Stimulated activated CD8-positive, alpha-beta memory T cell treated with anti-CD3 and anti-CD28 coated beads, Interleukin-15, amount 100 ng/mL, for 1 hour (primary cell): ENCODE measurements around the gene TMPRSS6.

ENCODE experiments used
- DNase-seq: peaks from one replicate; pipeline ENCODE4 v3.0.0-alpha.2; 2020; ENCODE audit warnings: low read depth

Gene TMPRSS6

GRCh38 chr22:37026325-37026724 is 83.2 kb downstream of the TMPRSS6 start:
- no peak for DNase-seq

DNA sequence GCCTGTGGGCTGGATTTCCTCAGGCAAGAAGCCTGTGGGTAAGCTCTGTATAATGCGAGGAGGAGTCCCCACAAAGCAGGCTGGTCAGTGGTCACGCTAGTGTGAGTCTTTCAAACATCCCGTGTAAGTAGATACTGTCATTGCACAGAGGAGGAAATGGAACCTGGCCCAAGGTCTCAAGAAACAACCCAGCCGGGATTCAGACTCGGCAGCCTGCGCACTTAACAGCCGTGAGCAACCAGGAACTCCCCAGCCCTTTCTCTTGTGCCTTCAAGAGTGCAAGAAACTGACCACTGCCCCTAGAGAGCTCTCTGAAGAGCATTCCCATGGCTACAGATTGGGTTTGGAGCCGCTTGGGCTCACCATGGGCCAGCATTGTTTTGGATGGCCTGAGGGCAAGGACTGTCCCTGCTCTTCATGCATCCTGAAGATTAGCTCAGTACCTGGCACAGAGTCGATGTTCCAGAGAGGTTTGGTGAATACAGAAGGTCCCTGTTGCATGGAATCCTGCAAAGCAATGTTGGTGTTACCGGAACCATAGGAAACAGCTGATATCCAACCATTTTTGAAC is 83.9 kb downstream of the TMPRSS6 start:
- no peak for DNase-seq

DNA sequence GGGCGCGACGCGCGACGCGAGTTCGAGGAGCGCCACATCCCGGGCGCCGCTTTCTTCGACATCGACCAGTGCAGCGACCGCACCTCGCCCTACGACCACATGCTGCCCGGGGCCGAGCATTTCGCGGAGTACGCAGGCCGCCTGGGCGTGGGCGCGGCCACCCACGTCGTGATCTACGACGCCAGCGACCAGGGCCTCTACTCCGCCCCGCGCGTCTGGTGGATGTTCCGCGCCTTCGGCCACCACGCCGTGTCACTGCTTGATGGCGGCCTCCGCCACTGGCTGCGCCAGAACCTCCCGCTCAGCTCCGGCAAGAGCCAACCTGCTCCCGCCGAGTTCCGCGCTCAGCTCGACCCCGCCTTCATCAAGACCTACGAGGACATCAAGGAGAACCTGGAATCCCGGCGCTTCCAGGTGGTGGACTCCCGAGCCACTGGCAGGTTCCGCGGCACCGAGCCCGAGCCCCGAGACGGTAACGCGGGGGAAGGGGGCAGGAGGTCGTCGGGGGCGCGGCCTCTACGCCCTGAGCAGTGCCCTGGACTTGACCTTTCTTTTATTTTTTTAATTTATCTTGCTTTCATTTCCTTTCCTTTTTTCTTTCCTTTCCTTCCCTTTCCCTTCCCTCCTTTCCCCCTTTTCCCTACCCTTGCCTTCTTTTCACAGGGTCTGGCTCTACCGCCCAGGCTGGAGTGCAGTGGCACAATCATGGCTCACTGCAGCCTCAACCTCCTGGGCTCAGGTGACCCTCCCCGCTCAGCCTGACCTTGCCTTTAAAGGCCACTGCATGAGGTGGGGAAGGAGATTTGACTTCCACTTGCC is 85.0 kb downstream of the TMPRSS6 start:
- no peak for DNase-seq

DNA sequence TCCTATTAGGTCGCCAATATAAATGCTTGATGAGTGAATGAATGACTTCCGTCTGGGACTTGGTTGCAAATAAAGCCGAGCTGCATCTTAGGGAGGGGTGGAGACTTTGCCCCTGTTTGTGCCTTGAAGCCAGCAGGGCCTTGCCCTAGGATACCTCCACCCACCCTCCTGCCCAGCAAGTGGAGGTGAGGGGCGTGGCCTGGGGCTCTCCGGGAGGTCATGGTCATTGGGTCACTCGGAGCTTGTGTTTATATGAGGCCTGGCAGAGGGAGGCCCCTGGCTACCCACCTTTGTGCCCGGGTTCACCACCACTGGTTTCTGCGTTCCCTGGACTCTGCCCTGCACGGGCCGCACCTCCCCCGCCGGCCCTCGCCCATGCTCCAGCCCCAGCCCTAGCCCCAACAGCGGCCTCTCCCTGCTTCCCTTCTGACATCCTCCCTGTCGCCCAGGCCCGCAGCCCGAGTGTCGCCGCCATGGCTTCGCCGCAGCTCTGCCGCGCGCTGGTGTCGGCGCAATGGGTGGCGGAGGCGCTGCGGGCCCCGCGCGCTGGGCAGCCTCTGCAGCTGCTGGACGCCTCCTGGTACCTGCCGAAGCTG is 85.7 kb downstream of the TMPRSS6 start:
- DNase-seq: no peak

DNA sequence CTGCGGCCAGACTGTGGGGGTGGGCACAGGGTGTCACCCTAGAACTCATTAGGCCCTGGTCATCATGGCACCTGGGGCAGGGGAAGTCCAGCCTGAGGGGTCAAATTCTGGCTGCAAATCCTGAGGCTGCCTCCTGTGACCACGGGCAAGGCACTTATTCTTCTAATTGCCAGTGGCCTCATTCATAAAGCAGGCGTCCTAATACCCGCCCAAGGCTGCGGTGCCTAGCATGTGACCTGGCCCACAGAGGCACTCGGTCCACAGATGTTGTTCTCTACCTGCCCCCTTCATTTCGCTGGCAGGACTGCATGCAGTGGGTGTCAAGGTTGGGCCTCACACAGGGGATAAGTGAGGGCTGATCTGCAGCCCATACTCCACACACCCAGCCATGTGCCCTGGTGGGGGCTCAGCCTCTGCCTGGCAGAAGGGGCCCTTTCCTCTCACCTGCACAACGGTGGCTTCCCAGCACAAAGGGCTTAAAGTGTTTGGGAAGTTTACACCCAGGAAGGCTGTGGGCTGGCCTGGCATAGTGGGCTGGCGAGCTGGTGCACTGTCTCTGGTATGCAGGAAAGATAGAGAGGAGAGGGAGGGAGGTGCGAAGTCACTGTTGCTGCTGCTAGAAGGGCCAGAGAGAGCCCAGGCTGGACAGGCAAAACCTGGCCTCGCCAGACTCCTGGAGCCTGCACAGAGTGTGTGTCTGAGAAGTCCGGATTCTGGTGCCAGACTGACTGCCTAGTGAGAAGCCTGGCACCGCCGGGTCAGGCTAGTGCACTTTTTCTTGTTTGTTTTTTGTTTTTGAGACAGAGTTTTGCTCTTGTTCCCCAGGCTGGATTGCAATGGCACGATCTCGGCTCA is 86.8 kb downstream of the TMPRSS6 start:
- no peak for DNase-seq

DNA sequence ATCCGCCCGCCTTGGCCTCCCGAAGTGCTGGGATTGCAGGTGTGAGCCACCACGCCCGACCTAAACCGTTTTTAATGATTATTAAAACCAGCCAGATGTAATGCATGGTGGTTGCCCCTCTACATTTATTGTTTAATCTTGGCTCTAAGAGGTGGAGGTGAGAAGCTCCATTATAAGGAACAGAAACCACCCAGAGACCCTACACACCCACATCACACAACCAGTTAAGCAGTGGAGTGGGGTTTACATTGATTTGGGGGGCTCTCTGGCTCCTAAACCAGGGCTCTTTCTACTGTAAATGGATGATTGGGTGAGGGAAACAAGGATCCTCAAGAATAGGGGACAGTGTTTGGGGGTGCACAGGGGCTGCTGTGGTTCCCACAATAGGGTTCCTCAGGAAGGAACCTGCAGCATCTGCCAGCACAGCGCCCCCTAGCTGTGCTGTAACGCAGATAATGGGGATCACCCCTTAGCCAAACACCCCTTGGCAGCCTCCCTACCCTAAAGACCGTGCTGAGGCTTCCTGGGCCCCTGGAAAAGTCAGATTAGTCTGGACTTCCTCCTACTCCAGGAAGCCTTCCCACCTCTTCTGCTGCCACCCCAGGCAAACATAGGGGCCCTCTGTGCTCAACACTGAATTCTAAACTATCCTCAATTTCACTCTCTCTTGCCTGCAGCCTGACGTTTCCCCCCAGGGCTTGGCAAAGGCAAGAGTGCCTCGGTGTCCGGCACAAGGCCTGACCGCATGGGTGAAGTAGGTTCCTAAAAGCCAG is 87.6 kb downstream of the TMPRSS6 start:
- no peak for DNase-seq

GRCh38 chr22:37021041-37021440 is 88.5 kb downstream of the TMPRSS6 start:
- no peak for DNase-seq

DNA sequence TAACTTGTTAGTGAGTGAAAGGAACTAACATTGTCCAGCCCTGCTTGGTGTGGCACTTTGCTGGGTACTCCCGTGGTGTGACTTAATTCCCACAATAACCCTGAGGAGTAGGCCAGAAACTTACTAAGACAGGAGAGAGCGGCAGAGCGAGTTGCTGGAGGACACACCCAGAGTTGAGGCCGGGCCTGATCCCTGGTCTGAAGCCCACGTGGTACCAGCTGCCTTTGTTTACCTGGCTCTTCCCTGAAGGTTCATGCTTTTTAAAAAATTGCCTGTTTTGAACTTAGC is 89.4 kb downstream of the TMPRSS6 start:
- DNase-seq: no peak

- no peak for DNase-seq
Observed at GRCh38 chr22:37019309-37020191, 90.0 kb downstream of the TMPRSS6 start, which contains the start of the genes MPST and TST. TSS of gene MPST (plus strand) at chr22:37019742. CDS start at chr22:37019837, 95 bp downstream. TSS of gene TST (minus strand) at chr22:37019447. CDS start at chr22:37018732, 715 bp downstream.

DNA sequence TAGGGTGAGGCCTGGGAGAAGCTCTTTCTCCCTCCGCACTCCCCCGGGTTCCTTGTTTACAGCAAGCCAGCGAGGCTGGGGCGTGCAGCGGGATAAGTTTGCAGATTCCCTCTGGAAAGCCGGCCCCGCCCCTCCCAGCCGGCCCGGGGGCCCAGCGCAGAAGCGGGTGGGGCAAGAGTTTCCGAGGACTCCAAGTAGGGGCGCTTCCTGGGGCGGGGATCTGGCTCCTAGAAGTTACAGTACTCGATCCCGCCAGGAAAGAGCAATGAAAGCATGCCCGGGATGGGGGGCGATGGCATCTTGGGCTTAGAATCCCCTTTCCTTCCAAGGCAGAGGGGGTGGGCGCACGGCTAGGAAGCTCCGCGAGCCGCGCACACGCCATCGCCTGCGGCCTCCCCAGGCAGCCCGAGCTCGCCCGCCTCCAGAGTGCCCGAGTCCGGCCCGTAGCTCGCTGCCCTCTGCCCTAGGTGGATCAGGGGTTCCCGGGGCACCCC is 90.7 kb downstream of the TMPRSS6 start:
- no peak for DNase-seq

- DNase-seq: no peak
Observed at GRCh38 chr22:37018086-37018814, 91.3 kb downstream of the TMPRSS6 start.

GRCh38 chr22:37017356-37017755 is 92.2 kb downstream of the TMPRSS6 start:
- no peak for DNase-seq

DNA sequence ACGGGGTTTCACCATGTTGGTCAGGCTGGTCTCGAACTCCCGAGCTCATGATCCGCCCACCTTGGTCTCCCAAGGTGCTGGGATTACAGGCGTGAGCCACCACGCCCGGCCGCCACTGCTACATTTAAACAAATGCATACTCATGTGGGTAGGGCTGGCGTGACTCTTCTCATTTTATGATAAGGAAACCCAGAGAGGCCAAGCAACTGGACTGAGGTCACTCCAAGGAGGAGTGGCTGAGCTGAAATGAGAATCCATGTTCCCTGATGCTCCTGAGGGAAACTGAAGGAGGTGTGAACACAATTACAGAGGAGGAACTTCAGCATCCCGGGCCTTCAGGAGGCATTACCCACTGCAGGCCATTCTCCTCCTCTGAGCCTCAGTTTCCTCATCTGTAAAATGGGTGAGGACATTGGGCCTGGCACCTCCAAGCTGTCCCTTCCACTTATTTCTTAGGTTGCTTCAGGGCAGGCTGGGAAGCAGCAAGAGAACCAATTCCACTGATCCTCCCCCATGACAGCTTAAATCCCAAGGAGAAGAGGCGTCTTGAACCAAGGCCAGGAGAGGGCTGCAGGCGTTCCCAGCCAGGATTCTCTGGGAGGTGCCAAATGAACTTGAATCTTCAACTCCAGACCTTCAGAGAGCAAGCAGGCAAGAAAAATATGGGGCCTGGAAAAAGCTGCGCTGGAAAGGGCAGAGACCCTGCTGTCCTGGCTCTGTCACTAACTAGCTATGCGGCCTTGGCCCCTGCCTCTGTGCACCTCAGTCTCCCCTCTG is 93.2 kb downstream of the TMPRSS6 start:
- DNase-seq: no peak

DNA sequence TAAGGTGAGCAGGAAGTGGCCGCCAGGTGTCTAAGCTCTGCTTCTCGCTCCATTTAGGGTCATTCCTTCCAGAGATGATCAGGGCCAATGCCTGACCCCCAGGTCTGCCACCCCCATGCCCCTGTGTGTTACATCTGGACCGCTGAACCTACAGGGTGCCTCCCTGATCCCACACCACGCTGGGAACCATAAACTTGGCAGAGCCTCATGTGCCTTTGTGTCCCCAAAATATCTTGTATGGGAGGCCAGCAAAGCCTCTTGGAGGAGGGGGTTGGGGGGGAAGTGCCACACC is 94.0 kb downstream of the TMPRSS6 start:
- DNase-seq: no peak
